WI38 (cell line): Measurements from ENCODE around the gene ZNF407.

Experiments used
- H3K4me3 ChIP-seq: 2 replicates; pipeline ENCODE4 v1.5.1; 2011; ENCODE audit warnings: low read depth, mild to moderate bottlenecking, control low read depth, low read length
- CTCF ChIP-seq: IDR thresholded peaks from 2 replicates; pipeline ENCODE4 v1.5.1; 2012; ENCODE audit warnings: low read depth, mild to moderate bottlenecking, control low read depth, low read length

The ZNF407 gene

GRCh38 chr18:74796211-74796610 is 198.5 kb downstream of the ZNF407 start:
- no peak overlapping the region for H3K4me3 ChIP-seq
- no peak for TF ChIP-seq CTCF

- TF ChIP-seq CTCF, result no peak
- 0 out of 2 replicates have a peak overlapping the region, but pooled peaks have one; percentile 20 for H3K4me3 ChIP-seq
Observed at GRCh38 chr18:74796841-74797576, 199.3 kb downstream of the ZNF407 start.

GRCh38 chr18:74797577-74798151 is 200.0 kb downstream of the ZNF407 start:
- TF ChIP-seq CTCF, result no peak
- no peak overlapping the region for H3K4me3 ChIP-seq

DNA sequence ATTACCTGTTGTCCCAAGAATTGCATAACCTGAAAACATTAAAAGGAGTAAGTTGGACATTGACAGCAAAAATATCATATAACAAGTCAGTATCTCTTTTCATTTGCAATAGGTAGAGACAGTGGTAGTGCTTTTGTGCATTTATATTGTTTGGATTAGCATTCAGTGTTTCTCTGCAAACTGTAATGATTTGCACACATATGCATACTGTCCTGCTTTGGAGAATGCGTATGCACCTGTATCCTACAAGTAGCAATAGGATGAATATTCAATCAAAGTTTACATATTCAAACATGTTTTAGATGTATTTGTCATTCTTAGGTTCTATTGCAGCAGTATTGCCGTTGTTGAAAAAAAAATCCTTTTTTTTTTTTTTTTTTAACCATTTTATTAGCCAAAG is 201.9 kb downstream of the ZNF407 start:
- H3K4me3 ChIP-seq, result no peak overlapping the region

GRCh38 chr18:74800098-74800497 is 202.4 kb downstream of the ZNF407 start:
- H3K4me3 ChIP-seq, result no peak overlapping the region
- no peak for TF ChIP-seq CTCF

More for the DNA sequence above, 201.9 kb downstream of the ZNF407 start:
- no peak for TF ChIP-seq CTCF

GRCh38 chr18:74803117-74803516 is 205.4 kb downstream of the ZNF407 start:
- TF ChIP-seq CTCF, result no peak
- H3K4me3 ChIP-seq, result no peak overlapping the region

DNA sequence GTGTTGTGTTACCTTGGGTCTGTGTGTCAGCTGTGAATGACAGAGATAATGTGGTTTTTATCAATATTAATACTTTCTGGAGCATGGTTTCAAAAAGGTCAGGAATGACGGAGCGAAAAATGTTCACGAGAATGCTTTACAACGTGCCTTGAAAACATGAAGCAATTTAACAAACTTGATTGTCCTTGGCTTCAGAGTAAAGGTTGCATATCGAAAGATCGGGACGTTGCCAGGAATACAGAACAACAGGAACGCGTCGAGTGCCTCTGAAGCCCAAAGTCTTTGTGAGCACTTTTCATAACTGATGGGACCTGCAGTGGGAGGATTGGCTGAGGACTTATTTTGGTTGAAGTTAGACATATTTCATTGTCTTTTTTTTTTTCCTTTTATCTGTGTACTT is 206.1 kb downstream of the ZNF407 start:
- H3K4me3 ChIP-seq, result no peak overlapping the region
- no peak for TF ChIP-seq CTCF
